Measurements from ENCODE around the gene SEMA4F.
"Not testable (repeated sequence)": the region's sequence is repeated elsewhere in the genome, so short reads cannot be mapped to it uniquely, and the experiment has no call there.

SEMA4F gene

DNA sequence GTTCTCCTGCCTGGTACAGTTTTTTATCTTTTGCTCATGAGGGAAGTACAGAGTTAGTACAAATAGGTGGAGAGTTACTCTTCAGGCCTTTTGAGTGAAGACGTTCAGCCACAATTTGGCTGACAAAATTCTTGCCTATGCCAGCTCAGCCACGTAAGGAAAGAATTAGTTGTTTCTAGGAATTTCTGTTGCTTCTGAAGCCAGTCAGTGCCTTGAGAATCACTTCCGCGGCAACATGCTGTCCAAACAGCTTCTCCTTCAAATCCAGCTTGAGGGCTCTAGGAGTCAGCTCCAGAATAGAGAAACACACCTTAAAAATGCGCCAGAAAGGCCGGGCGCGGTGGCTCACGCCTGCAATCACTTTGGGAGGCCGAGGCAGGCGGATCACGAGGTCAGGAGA, 33.4 kb upstream of the SEMA4F start:
- H3K36me3 ChIP-seq (replicated peaks), result no peaks in the 10 kb centered on the region
- H3K27me3 ChIP-seq (replicated peaks), result peaks cover 4% of the 10 kb centered on the region
- DNase-seq, result no peak
- in situ Hi-C loops (cut with HindIII; ENCODE audit: low pct_ligation_motif_present, low sequenced_read_pairs), result no loop called here
- TF ChIP-seq, protein P1, sequence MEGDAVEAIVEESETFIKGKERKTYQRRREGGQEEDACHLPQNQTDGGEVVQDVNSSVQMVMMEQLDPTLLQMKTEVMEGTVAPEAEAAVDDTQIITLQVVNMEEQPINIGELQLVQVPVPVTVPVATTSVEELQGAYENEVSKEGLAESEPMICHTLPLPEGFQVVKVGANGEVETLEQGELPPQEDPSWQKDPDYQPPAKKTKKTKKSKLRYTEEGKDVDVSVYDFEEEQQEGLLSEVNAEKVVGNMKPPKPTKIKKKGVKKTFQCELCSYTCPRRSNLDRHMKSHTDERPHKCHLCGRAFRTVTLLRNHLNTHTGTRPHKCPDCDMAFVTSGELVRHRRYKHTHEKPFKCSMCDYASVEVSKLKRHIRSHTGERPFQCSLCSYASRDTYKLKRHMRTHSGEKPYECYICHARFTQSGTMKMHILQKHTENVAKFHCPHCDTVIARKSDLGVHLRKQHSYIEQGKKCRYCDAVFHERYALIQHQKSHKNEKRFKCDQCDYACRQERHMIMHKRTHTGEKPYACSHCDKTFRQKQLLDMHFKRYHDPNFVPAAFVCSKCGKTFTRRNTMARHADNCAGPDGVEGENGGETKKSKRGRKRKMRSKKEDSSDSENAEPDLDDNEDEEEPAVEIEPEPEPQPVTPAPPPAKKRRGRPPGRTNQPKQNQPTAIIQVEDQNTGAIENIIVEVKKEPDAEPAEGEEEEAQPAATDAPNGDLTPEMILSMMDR (IDR thresholded peaks at IDR 0.05; ENCODE audit: low read depth, low read length, missing control alignments), result no peak
- H3K27ac ChIP-seq, result no peak overlapping the region
- H3K4me3 ChIP-seq (ENCODE audit: low read depth, low read length), result no peak overlapping the region

DNA sequence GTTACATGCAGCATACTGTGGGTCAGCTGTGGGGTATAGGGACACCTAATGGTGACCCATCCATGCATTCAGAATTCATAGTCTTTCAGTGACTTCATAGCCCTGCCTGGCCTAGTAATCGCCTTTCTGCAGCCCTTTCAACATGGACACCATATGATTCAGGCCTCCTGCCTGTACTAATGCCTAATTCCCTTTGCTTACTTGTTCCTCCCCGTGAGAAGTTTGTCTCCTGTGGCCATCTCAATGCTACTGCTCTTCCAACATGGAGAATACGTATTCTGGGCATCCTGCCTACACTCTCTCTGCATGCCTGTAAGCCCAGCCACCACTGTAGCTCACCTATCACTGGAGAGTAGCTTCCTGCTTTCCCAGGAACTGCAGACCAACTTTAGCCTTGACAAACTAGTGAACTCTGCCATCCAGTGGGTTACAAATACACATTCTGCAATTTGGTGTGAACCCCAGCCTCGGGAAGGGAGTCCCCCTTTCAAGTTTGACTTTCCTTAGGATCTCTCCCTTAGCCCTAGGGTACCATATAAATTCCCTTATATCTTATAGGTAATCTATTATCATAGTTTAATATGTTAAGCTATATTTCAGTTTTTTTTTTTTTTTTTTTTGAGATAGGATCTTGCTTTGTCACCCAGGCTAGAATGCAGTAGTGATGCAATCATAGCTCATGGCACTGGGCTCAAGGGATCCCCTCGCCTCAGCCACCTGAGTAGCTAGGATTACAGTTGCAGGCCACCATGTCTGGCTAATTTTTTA, 28.2 kb upstream of the SEMA4F start:
- no peak overlapping the region for H3K4me3 ChIP-seq (ENCODE audit: low read depth, low read length)

DNA sequence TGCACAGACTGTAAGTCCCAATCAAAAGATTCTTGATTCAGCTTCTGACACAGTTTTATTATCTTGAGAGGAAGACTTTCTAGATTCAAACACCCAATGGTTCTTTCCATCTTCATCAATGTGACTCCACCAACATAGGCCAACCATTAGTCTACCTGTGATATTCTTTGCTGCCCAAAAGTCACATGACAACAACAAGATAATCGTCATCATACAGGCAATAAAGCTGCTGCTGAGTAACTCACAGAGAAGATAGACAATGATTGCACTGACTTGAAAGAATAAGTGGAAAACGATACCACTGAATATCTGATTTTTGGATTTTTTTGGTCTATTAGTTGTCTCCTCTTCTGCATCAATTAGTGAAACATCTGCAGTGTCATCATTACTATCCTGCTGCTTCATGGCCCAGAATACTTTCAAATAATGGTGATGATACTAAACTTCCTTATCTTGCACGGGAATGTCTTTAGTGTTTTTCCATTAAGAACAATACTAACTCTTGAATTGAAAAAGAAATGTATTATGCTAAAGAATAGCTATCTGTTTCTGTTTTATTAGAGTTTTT, 25.4 kb upstream of the SEMA4F start:
- Histone ChIP-seq H3K27me3 (replicated peaks) (no peaks in the 10 kb centered on the region), H3K4me3 (ENCODE audit: low read depth, low read length) (no peak overlapping the region), H3K36me3 (replicated peaks) (no peaks in the 10 kb centered on the region), H3K27ac (no peak overlapping the region)
- in situ Hi-C loops (cut with HindIII; ENCODE audit: low pct_ligation_motif_present, low sequenced_read_pairs), result no loop called here
- TF ChIP-seq, protein P1 (IDR thresholded peaks at IDR 0.05; ENCODE audit: low read depth, low read length, missing control alignments), result no peak
- DNase-seq, result no peak

More for the DNA sequence above, 28.2 kb upstream of the SEMA4F start:
- no peak overlapping the region for H3K27ac ChIP-seq
- no peak for DNase-seq
- H3K27me3 ChIP-seq (replicated peaks), result no peaks in the 10 kb centered on the region
- in situ Hi-C loops (cut with HindIII; ENCODE audit: low pct_ligation_motif_present, low sequenced_read_pairs), result no loop called here
- H3K36me3 ChIP-seq (replicated peaks), result no peaks in the 10 kb centered on the region
- TF ChIP-seq, protein P1 (IDR thresholded peaks at IDR 0.05; ENCODE audit: low read depth, low read length, missing control alignments), result no peak

DNA sequence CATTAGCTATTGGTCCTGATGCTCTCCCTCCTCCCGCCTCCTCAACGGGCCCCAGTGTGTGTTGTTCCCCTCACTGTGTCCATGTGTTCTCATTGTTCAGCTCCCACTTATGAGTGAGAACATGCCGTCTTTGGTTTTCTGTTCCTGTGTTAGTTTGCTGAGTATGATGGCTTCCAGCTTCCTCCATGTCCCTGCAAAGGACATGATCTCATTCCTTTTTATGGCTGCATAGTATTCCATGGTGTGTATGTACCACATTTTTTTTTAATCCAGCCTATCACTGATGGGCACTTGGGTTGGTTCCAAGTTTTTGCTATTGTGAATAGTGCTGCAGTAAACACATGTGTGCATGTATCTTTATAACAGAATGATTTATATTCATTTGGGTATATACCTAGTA, 23.6 kb upstream of the SEMA4F start:
- H3K36me3 ChIP-seq (replicated peaks); in situ Hi-C loops (cut with HindIII; ENCODE audit: low pct_ligation_motif_present, low sequenced_read_pairs); DNase-seq; H3K27ac ChIP-seq; H3K4me3 ChIP-seq (ENCODE audit: low read depth, low read length); H3K27me3 ChIP-seq (replicated peaks): not testable (repeated sequence)

DNA sequence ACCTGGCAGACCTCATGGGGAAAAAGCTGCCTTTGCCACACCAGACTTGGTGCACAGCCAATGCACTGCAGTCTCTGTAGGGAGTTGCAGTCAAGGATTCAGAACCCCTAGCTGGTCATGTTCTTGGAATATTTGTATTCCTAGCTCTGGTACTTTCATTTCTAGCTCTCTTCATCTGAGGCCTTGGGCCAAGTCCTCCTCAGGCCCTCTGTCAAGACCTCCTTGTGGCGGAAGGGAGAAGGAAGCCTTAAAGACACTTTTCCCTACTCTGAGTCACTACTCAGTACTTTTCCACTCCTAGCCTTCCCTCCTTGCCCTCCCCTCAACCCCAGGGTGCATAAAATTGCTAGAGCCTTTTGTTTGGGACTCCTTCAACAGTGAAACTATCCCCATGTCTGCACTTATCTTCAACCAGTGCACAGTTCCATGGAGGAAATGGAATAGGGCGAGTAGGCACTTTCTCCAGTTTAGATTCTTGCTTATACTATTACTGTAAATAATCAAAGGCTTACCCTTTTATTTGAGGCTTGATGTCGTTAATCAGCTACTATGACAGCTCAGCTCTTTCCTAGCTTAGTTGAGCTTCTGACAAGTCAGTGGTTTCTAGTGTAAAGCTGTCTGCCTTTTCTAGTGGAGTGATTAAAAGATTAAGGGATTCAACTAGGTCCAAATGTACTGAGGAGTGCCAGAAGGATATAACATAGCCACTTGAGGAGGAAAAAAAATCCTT, 21.7 kb upstream of the SEMA4F start:
- H3K27me3 ChIP-seq (replicated peaks), result no peaks in the 10 kb centered on the region
- H3K27ac ChIP-seq, result no peak overlapping the region
- TF ChIP-seq, protein P1 (IDR thresholded peaks at IDR 0.05; ENCODE audit: low read depth, low read length, missing control alignments), result peak; percentile 34
- DNase-seq, result peak; percentile 26
- no peaks in the 10 kb centered on the region for H3K36me3 ChIP-seq (replicated peaks)
- in situ Hi-C loops (cut with HindIII; ENCODE audit: low pct_ligation_motif_present, low sequenced_read_pairs), result no loop called here
- H3K4me3 ChIP-seq (ENCODE audit: low read depth, low read length), result no peak overlapping the region

DNA sequence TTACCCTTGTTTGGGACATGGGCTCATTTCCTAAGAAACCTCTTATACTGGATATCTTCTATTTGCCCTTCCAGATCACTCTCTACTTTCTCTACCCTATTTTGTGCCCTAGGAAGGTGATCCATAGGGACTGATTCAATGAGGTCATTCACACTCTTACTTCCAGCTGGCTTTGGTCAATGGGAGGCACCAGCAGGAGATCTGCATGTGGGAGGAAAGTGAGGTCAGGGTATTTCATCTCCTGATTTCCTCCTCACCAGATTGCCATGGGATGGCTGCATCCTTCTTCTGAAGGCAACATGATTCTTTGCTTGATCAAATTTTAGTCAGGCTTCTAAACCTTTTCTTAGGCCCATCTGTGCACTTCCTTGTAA, 21.1 kb upstream of the SEMA4F start:
- no peaks in the 10 kb centered on the region for H3K36me3 ChIP-seq (replicated peaks)
- no peak overlapping the region for H3K4me3 ChIP-seq (ENCODE audit: low read depth, low read length)
- TF ChIP-seq, protein P1 (IDR thresholded peaks at IDR 0.05; ENCODE audit: low read depth, low read length, missing control alignments), result no peak
- in situ Hi-C loops (cut with HindIII; ENCODE audit: low pct_ligation_motif_present, low sequenced_read_pairs), result no loop called here
- no peaks in the 10 kb centered on the region for H3K27me3 ChIP-seq (replicated peaks)
- DNase-seq, result no peak
- no peak overlapping the region for H3K27ac ChIP-seq
